HFF-Myc (cell line): ENCODE data around the gene RUSC2.
"Not testable (repeated sequence)": the region's sequence is repeated elsewhere in the genome, so short reads cannot be mapped to it uniquely, and the experiment has no call there.

Source experiments
- DNase-seq: peaks from one replicate; pipeline ENCODE4 v3.0.0-alpha.2; 2011; ENCODE audit warnings: low read depth; ENCODE audit errors: extremely low read depth
- H3K4me3 ChIP-seq: replicated peaks from 2 replicates; pipeline ENCODE4 v1.5.1; 2011; ENCODE audit warnings: low read depth, mild to moderate bottlenecking, control low read depth, low read length
- CTCF ChIP-seq: IDR thresholded peaks from 2 replicates; pipeline ENCODE4 v1.5.1; 2012; ENCODE audit warnings: mild to moderate bottlenecking, low read depth, low read length, control low read depth; ENCODE audit errors: missing control alignments

Gene RUSC2

DNA sequence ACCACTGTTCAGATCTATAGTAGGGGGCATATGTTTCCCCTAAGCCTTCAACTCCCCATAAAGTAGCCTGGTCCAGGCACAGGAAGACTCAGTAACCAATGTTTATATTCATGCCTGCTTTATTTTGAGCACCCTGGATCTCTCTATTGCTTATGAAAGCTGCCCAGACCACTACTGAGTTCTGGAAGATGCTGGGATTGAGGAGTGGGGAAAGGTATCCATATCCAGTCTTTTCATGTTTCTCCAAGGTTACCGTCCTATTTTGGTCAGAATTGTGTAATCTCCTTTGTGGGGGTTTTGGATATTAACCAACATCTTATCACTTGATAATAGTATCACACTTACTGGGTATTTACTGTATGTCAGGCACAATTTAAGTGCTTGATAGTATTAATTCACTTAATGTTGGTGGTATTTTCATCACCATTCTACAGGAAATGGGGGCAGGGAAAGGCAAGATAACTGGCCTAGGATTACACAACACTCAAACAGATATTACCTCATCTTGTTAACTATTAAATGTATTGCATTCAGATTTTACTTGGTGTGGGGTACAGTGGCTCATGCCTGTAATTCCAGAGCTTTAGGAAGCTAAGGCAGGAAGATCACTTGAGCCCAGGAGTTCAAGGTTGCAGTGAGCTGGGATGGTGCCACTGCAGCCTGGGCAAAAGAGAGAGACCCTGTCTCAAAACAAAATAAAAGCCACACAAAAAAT is 36.3 kb downstream of the RUSC2 start:
- DNase-seq: no peak
- no peak for TF ChIP-seq CTCF
- H3K4me3 ChIP-seq: no peak overlapping the region

GRCh38 chr9:35529161-35529823 is 39.4 kb downstream of the RUSC2 start:
- H3K4me3 ChIP-seq: no peak overlapping the region

GRCh38 chr9:35533398-35533797 is 43.5 kb downstream of the RUSC2 start:
- no peak for DNase-seq
- TF ChIP-seq CTCF: no peak
- H3K4me3 ChIP-seq: no peak overlapping the region

More at GRCh38 chr9:35529161-35529823, 39.4 kb downstream of the RUSC2 start:
- TF ChIP-seq CTCF: no peak
- no peak for DNase-seq

DNA sequence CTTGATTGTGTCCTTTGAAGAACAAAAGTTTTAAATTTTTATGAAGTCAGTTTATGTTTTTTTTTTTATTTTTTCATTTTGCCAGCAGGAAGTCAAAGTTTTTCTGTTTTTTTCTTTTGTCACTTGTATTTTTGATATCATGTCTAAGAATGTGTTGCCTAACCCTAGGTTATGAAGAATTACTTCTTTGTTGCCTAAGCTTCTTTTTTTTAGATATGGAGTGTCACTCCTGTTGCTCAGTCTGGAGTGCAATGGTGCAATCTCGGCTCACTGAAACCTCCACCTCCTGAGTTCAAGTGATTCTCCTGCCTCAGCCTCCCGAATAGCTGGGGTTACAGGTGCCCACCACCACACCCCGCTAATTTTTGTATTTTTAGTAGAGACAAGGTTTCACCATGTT is 45.0 kb downstream of the RUSC2 start:
- not testable (repeated sequence) for H3K4me3 ChIP-seq, DNase-seq

- DNase-seq: no peak
- TF ChIP-seq CTCF: no peak
- H3K4me3 ChIP-seq: peak overlapping the region; percentile 56
Observed at GRCh38 chr9:35537913-35538312, 48.0 kb downstream of the RUSC2 start.

- peak; percentile 65 for DNase-seq
- peak overlapping the region; percentile 56 for H3K4me3 ChIP-seq
- no peak for TF ChIP-seq CTCF
Observed at GRCh38 chr9:35538361-35539234, 48.7 kb downstream of the RUSC2 start.
